HG03095 (cell line): ENCODE measurements around the gene GRB14.
"Not testable (repeated sequence)": the region's sequence is repeated elsewhere in the genome, so short reads cannot be mapped to it uniquely, and the experiment has no call there.

Source experiments
- ATAC-seq: cut with Tn5 transposase; IDR thresholded peaks from one replicate; pipeline ENCODE4 v1.9.1; 2021; ENCODE audit warnings: moderate library complexity; ENCODE audit not compliant: unreplicated experiment

GRB14 gene

DNA sequence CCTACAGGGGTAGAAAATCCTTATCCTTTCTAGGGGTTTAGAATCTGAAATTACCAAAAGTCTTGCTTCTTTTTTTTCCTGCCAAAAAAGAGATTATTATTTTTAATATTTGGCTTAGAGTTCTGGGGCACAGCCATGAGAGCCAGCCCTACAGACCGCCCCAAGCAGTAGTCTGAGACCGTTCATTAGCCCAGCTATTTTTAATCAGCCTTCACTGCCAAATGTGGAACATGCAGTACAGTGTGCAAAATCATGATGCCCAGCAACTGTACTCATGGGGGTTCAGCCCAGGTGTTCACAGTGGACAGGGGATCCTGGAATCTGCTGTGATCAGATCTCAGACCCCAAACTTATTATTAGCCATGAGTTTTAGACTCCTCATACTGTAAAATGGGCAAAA is 60.4 kb downstream of the GRB14 start:
- ATAC-seq: no peak

GRCh38 chr2:164560181-164560792 is 61.0 kb downstream of the GRB14 start:
- ATAC-seq: no peak

DNA sequence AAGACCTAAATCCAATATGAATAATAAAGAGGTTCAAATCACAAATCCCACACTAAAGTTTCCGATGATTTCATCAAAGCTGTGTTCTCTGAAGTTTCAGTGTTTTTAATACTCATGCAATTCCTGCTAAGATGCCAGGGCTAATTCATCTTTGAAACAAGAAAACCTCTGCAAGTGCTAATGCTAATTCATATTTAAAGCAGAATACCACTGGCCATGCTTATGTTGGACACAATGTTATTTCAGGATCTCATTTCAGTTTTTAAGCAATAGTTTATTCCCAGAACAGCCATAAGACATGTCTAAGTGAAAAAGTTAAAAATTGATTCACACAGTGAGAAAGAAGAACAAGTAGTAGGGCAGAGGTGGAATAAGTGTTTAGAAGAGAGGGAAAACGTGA is 62.8 kb downstream of the GRB14 start:
- ATAC-seq: no peak

GRCh38 chr2:164554487-164554886 is 66.8 kb downstream of the GRB14 start:
- no peak for ATAC-seq

GRCh38 chr2:164551519-164551918 is 69.8 kb downstream of the GRB14 start:
- ATAC-seq: no peak

DNA sequence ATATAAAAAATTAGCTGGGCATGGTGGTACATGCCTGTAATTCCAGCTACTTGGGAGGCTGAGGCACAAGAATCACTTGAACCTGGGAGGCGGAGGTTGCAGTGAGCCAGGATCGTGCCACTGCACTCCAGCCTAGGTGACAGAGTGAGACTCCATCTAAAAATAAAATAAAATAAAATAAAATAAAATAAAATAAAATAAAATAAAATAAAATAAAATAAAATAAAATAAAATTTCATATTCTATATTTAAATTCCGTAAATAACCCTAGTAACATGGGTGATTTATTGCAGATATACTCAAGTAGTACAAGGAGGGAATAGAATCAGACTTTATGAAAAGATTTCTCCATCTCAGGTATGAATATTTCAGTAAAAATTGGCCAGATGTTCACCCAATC is 71.6 kb downstream of the GRB14 start:
- ATAC-seq: not testable (repeated sequence)

GRCh38 chr2:164545484-164545883 is 75.8 kb downstream of the GRB14 start:
- ATAC-seq: no peak

GRCh38 chr2:164542581-164543021 is 78.7 kb downstream of the GRB14 start:
- ATAC-seq: no peak

DNA sequence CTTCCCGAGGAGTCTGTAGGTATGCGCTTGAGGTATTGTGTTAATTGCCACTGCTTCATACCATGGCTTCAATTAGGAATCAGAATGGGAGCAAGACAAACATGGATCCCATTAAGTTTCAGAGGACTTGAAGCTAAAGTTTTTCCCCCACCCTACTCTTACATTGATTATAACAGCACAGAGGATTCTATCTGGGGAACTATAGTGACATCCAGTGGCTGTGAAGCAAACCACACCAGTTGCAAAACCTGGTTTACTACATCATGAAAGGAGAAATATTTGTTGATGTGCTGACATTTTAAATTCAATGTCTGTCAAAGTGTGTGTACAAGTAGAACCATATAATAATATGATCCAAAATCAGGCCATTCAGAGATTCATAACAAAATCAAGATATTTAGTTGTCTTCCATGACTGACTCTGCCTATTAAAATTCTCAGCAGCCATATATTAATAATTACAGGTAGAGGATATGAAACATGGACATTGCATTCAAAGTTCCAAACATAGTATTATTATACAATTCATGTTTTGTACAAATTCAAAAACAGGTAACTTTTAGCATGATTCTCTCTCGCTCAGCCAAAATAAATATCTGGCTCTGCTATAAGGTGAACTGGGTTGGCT is 82.9 kb downstream of the GRB14 start:
- peak; percentile 67 for ATAC-seq

- no peak for ATAC-seq
These were observed 85.8 kb downstream of the GRB14 start for GRCh38 chr2:164535280-164536025.

- no peak for ATAC-seq
These were observed 90.8 kb downstream of the GRB14 start for GRCh38 chr2:164530464-164530863.

- no peak for ATAC-seq
These were observed 97.6 kb downstream of the GRB14 start for GRCh38 chr2:164523726-164524125.

DNA sequence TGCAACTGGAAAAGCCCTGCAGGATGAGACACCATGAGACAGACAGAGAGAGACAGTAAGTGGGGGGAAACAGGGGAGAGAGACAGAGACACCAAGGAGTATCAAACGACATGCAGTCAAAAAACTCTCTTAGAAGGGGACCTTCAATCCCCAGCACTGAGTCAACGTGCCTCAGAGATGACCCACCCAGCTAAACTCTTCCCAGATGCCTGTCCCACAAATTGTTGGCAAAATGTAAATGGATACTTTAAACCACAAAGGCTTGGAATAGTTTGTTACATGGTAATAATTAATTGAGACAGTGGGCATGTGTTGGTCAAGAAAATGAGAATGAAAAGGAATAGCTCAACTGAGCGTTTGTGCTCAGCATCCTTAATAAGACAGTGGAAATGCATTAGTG is 98.3 kb downstream of the GRB14 start:
- no peak for ATAC-seq

DNA sequence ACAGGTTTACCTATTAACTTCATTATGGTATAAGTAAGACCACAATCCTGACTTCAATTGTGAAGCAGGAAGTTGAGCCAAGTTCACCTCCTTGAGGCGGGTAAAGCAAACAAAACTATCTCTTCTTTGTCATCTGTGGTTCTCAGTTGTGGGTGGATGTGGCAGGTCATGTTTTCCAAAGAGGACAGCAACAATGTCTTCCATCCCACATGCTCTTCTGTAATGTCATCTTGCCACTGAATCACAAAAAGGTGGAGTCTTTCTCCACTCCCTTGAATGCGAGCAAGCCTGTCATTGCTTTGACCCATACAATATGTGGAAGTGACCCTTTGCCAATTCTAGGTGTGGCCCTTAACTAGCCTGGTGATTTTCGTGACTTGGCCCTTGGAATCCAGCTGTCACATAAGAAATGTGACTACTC is 98.7 kb downstream of the GRB14 start:
- no peak for ATAC-seq

DNA sequence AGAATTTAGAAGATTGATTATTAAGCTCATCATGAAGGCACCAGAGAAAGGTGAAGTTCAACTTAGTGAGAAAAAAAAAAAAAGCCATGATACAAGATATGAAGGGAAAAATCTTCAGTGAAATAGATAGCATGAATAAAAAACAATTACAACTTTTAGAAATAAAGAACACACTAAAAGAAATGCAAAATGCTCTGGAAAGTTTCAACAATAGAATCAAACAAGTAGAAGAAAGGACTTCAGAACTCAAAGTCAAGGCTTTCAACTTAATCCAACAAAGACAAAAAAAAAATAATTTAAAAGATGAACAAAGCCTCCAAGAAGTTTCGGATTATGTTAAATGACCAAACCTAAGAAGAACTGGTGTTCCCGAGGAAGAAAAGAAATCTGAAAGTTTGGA is 105.5 kb downstream of the GRB14 start:
- no peak for ATAC-seq

DNA sequence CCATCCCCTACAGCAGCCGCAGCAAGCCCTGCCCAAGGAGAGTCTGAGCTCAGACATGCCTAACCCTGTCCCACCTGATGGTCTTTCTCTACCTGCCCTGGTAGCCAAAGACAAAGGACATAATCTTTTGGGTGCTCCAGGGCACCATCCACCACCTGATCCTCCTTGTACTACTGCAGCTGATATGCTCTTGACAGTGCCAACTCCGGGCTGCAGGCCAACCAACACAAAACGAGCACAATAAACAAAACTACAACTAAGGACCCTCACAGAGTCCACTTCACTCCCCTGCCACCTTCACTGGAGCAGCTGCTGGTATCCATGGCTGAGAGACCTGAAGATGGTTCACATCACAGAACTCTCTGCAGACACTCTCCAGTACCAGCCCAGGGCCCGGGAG is 106.3 kb downstream of the GRB14 start:
- ATAC-seq: no peak

- ATAC-seq: no peak
These were observed 106.8 kb downstream of the GRB14 start for GRCh38 chr2:164514491-164514890.

DNA sequence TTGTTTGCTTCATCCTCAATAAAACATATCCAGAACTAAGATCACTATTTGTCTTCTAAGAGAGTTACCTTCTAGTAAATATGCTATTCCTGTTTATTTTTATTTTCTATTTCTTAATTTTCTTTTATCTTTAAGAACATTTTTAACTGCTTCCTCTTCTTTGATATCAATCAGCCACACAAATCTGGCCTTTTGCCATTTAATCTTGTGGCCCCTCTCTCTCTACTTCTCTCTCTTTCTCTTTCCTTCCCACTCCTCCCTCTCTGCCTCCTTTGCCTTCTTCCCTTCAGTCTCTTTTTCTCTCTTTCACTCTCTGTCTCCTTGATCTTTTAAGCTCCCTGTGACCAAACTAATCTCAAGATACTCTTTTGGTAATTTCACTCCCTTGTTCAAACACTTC is 108.4 kb downstream of the GRB14 start:
- no peak for ATAC-seq

DNA sequence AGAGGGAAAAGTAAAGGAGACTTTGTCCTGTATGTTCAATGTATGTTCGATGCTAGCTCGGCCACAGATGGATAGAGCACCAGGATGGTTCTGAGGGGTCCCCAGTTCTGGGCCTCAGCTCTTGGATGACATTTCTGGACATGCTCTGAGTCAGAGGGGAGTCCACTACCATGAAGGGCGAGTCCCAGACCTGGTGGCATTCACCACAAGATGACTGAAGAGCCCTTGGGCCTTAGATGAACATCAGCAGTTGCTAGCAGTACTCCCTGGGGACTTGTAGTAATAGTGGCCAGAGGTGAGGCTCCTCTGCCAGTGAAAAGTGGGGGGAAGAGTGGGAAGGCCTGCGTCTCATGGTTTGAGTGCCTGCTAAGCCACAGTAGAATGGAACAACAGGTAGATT is 109.5 kb downstream of the GRB14 start:
- no peak for ATAC-seq

DNA sequence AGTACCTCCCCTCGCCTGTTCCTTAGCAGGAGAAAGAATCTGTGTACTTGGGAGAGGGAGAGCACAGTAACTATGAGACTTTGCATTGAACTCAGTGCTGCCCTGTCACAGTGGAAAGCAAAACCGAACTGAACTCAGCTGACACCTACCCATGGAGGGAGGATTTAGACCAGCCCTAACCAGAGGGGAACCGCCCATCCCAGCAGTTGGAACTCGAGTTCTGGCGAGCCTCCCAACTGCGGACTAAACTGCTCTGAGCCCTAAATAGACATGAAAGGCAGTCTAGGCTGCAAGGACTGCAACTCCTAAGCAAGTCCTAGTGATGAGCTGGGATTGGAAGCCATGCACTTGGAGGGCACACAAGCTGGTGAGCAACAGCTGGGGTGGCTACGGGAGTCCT is 110.4 kb downstream of the GRB14 start:
- ATAC-seq: no peak

- ATAC-seq: no peak
These were observed 112.0 kb downstream of the GRB14 start for GRCh38 chr2:164509137-164509877.

- no peak for ATAC-seq
These were observed 117.0 kb downstream of the GRB14 start for GRCh38 chr2:164504253-164504652.
